ENCODE data around the gene KSR1. TPM values are rescaled to one million over a fixed set of nuclear protein-coding genes. Genes with fewer than 3 reads are reported as not detected.
"Not testable (repeated sequence)": the region's sequence is repeated elsewhere in the genome, so short reads cannot be mapped to it uniquely, and the experiment has no call there.

The KSR1 gene
- total RNA-seq, 1 experiment from 2014 or later: 41.7 TPM

DNA sequence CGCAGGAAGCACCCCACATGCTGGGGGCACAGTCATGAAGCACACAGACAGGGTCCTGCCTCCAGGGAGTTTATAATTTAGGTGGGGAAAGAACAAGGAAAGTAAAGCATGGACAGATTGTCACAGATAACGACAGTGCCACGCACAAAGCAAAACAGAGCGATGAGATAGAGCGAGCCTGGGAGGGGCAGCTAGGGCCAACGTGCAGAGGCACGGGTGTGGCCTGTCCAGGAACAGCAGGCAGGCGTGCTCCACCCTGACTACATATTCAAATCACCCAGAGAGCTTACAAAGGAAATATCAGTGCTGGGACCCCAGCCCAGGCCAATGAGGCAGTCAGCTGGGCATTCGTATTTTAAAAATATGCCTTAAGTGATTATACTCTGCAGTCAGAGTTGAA is 191.5 kb downstream of the KSR1 start:
- BruUV-seq (replicated peaks): no TSS peak
- Histone ChIP-seq H3K4me3 (ENCODE audit: low read depth, low read length, poor library complexity, severe bottlenecking) (no peak overlapping the region), H3K27ac (ENCODE audit: low read depth, low read length, poor library complexity, severe bottlenecking) (no peak overlapping the region), H3K4me1 (ENCODE audit: insufficient read depth, low read length, poor library complexity, severe bottlenecking) (no peaks in the 10 kb centered on the region), H3K27me3 (replicated peaks; ENCODE audit: insufficient read depth, low read depth, low read length, poor library complexity) (no peaks in the 10 kb centered on the region), H3K36me3 (ENCODE audit: insufficient read depth, low read length, poor library complexity, severe bottlenecking) (no peaks in the 10 kb centered on the region), H3K9me3 (ENCODE audit: low read depth, low read length, poor library complexity, severe bottlenecking) (no peaks in the 10 kb centered on the region)
- intact Hi-C loops (cut with micrococcal nuclease; ENCODE audit: unreplicated experiment): no loop called here
- no peak for DNase-seq (ENCODE audit: low spot score)
- CTCF ChIA-PET: no interaction called here
- TF ChIP-seq EZH2 (IDR thresholded peaks at IDR 0.05; ENCODE audit: borderline replicate concordance, low read depth, low read length, poor library complexity, severe bottlenecking) (no peak), CTCF (conservative IDR thresholded peaks at IDR 0.05; ENCODE audit: low read depth, low read length) (no peak)
- POLR2A ChIA-PET (ENCODE audit: low non-redundant PET): no interaction called here

GRCh38 chr17:27649111-27649571 is 192.9 kb downstream of the KSR1 start:
- DNase-seq (ENCODE audit: low spot score); H3K9me3 ChIP-seq (ENCODE audit: low read depth, low read length, poor library complexity, severe bottlenecking); H3K27me3 ChIP-seq (replicated peaks; ENCODE audit: insufficient read depth, low read depth, low read length, poor library complexity); H3K4me1 ChIP-seq (ENCODE audit: insufficient read depth, low read length, poor library complexity, severe bottlenecking); BruUV-seq (replicated peaks); H3K4me3 ChIP-seq (ENCODE audit: low read depth, low read length, poor library complexity, severe bottlenecking); POLR2A ChIA-PET (ENCODE audit: low non-redundant PET); H3K27ac ChIP-seq (ENCODE audit: low read depth, low read length, poor library complexity, severe bottlenecking); intact Hi-C loops (cut with micrococcal nuclease; ENCODE audit: unreplicated experiment); CTCF ChIA-PET; H3K36me3 ChIP-seq (ENCODE audit: insufficient read depth, low read length, poor library complexity, severe bottlenecking): not testable (repeated sequence)

- TF ChIP-seq EZH2 (IDR thresholded peaks at IDR 0.05; ENCODE audit: borderline replicate concordance, low read depth, low read length, poor library complexity, severe bottlenecking) (no peak), CTCF (conservative IDR thresholded peaks at IDR 0.05; ENCODE audit: low read depth, low read length) (no peak)
- H3K4me1 ChIP-seq (ENCODE audit: insufficient read depth, low read length, poor library complexity, severe bottlenecking): no peaks in the 10 kb centered on the region
- H3K27ac ChIP-seq (ENCODE audit: low read depth, low read length, poor library complexity, severe bottlenecking): no peak overlapping the region
- no peaks in the 10 kb centered on the region for H3K27me3 ChIP-seq (replicated peaks; ENCODE audit: insufficient read depth, low read depth, low read length, poor library complexity)
- no peak overlapping the region for H3K4me3 ChIP-seq (ENCODE audit: low read depth, low read length, poor library complexity, severe bottlenecking)
- H3K36me3 ChIP-seq (ENCODE audit: insufficient read depth, low read length, poor library complexity, severe bottlenecking): no peaks in the 10 kb centered on the region
- ChIA-PET CTCF (no interaction called here), POLR2A (ENCODE audit: low non-redundant PET) (no interaction called here)
- intact Hi-C loops (cut with micrococcal nuclease; ENCODE audit: unreplicated experiment): loop anchor here (2.0 to 5.0 kb wide), 2 partner anchors 47 to 232 kb away; no protein-coding TSS in a partner anchor
- no peak for DNase-seq (ENCODE audit: low spot score)
- H3K9me3 ChIP-seq (ENCODE audit: low read depth, low read length, poor library complexity, severe bottlenecking): no peaks in the 10 kb centered on the region
- BruUV-seq (replicated peaks): no TSS peak
These were observed 193.7 kb downstream of the KSR1 start for GRCh38 chr17:27649929-27650328.

DNA sequence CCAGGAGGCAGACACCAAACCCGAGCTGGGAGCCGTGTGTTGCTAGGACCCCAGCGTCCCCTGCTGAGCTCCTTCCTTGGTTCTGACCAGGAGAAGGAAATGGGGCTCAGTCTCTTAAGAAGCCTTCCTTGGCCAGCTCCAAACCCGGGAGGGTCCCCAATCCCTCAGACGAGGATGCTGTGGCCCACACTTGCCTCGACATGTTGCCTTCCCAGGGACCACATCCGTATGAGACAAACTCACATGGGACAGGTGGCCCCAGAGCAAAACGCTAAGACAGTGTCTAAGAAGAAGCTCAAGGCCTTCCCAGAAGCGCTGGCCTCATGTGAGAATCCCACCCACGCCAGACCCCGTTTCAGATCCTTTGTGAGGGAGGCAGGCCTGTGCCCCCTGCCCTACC is 194.6 kb downstream of the KSR1 start:
- Histone ChIP-seq H3K36me3 (ENCODE audit: insufficient read depth, low read length, poor library complexity, severe bottlenecking) (no peaks in the 10 kb centered on the region), H3K27me3 (replicated peaks; ENCODE audit: insufficient read depth, low read depth, low read length, poor library complexity) (no peaks in the 10 kb centered on the region), H3K4me1 (ENCODE audit: insufficient read depth, low read length, poor library complexity, severe bottlenecking) (no peaks in the 10 kb centered on the region), H3K4me3 (ENCODE audit: low read depth, low read length, poor library complexity, severe bottlenecking) (no peak overlapping the region), H3K9me3 (ENCODE audit: low read depth, low read length, poor library complexity, severe bottlenecking) (no peaks in the 10 kb centered on the region), H3K27ac (ENCODE audit: low read depth, low read length, poor library complexity, severe bottlenecking) (no peak overlapping the region)
- TF ChIP-seq CTCF (conservative IDR thresholded peaks at IDR 0.05; ENCODE audit: low read depth, low read length): no peak
- no peak for TF ChIP-seq EZH2 (IDR thresholded peaks at IDR 0.05; ENCODE audit: borderline replicate concordance, low read depth, low read length, poor library complexity, severe bottlenecking)
- CTCF ChIA-PET: interaction anchor here (0.6 to 1.5 kb wide), 3 partner anchors 41 to 405 kb away, joined by 3 read pairs; no protein-coding TSS in a partner anchor
- POLR2A ChIA-PET (ENCODE audit: low non-redundant PET): no interaction called here
- DNase-seq (ENCODE audit: low spot score): no peak
- no TSS peak for BruUV-seq (replicated peaks)
- intact Hi-C loops (cut with micrococcal nuclease; ENCODE audit: unreplicated experiment): loop anchor here (2.0 to 5.0 kb wide), 2 partner anchors 48 to 231 kb away; no protein-coding TSS in a partner anchor
